A549 (cell line): Measurements from ENCODE around the gene STX8.

Source experiments
- BHLHE40 ChIP-seq: IDR thresholded peaks from 2 replicates; pipeline ENCODE4 v1.6.1; 2012; ENCODE audit warnings: low read depth, low read length, inconsistent platforms
- CTCF ChIP-seq: fragments of >200 bp; sonication (Bioruptor Twin); formaldehyde crosslinking; IDR thresholded peaks from 3 replicates; pipeline ENCODE4 v1.5.1; 2016
- HDAC2 ChIP-seq: fragments of 200-600 bp; sonication (generic); IDR thresholded peaks from 2 replicates; pipeline ENCODE4 v1.6.1; 2016
- POLR2A ChIP-seq: IDR thresholded peaks from 2 replicates; pipeline ENCODE4 v1.6.1; 2012; ENCODE audit warnings: mild to moderate bottlenecking, low read length
- RCOR1 ChIP-seq: fragments of 150-350 bp; IDR thresholded peaks from 2 replicates; pipeline ENCODE4 v1.6.1; 2014; ENCODE audit warnings: antibody characterized with exemption, low read length, low read depth
- REST ChIP-seq: fragments of 200-600 bp; sonication (generic); IDR thresholded peaks from 2 replicates; pipeline ENCODE4 v1.6.1; 2016; ENCODE audit warnings: antibody characterized with exemption, mild to moderate bottlenecking, moderate library complexity
- USF2 ChIP-seq: fragments of 450-650 bp; IDR thresholded peaks from 2 replicates; pipeline ENCODE4 v1.6.1; 2014; ENCODE audit warnings: antibody characterized with exemption
- ZNF302 ChIP-seq: fragments of 250-450 bp; sonication (Bioruptor Pico); IDR thresholded peaks from 2 replicates; pipeline ENCODE4 v1.9.0; 2021; ENCODE audit warnings: inconsistent platforms, mild to moderate bottlenecking, moderate library complexity

GRCh38 chr17:9204637-9205329 is 370.8 kb downstream of the STX8 start:
- TF ChIP-seq ZNF302 (CRISPR knock-in tag): no peak
- no peak for TF ChIP-seq POLR2A
- no peak for TF ChIP-seq CTCF
- TF ChIP-seq RCOR1: no peak
- no peak for TF ChIP-seq HDAC2
- no peak for TF ChIP-seq BHLHE40
- TF ChIP-seq USF2: no peak
- TF ChIP-seq REST: no peak
